Measurements from ENCODE around the gene TTC7B.
A peak's percentile ranks its signal among the peaks of the same experiment; 100 is the strongest.

The TTC7B gene

DNA sequence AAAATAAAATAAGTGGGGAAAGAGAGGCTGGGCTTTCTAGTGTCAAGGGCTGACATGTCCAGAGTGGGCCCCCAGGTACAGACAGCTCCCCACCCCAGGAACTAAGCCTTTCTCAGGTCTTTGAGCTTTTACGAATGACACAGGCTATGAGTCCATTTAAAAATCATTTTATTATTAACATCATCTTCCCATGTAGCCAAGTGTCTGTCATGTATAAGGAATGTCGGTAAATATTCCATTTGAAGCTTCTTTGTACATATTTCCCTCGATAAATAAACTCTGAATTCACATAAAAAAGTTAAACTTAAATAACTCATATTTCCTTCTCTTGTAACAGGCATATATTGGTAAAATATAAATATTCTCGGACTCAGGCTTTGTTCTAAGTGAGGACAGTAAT is 275.8 kb downstream of the TTC7B start:
- H3K27ac ChIP-seq (ENCODE audit: poor library complexity, severe bottlenecking) = no peak overlapping the region

GRCh38 chr14:90539996-90540395 is 276.2 kb downstream of the TTC7B start:
- Histone ChIP-seq H3K36me3 (ENCODE audit: low read depth) (no peaks in the 10 kb centered on the region), H3K27me3 (ENCODE audit: insufficient read depth, poor library complexity, severe bottlenecking) (no peaks in the 10 kb centered on the region), H3K4me3 (ENCODE audit: severe bottlenecking) (no peak overlapping the region), H3K27ac (ENCODE audit: poor library complexity, severe bottlenecking) (no peak overlapping the region), H3K4me1 (ENCODE audit: insufficient read depth, poor library complexity, severe bottlenecking) (no peaks in the 10 kb centered on the region), H3K9me3 (ENCODE audit: severe bottlenecking) (no peaks in the 10 kb centered on the region)
- DNase-seq (ENCODE audit: low spot score) (no peak), ATAC-seq (ENCODE audit: low read depth) (no peak)
- no peak for TF ChIP-seq CTCF (IDR thresholded peaks at IDR 0.05; ENCODE audit: poor library complexity, severe bottlenecking)

More for the DNA sequence above, 275.8 kb downstream of the TTC7B start:
- no peak overlapping the region for H3K4me3 ChIP-seq (ENCODE audit: severe bottlenecking)
- no peak for TF ChIP-seq CTCF (IDR thresholded peaks at IDR 0.05; ENCODE audit: poor library complexity, severe bottlenecking)
- ATAC-seq (ENCODE audit: low read depth) = no peak
- no peaks in the 10 kb centered on the region for H3K36me3 ChIP-seq (ENCODE audit: low read depth)
- no peaks in the 10 kb centered on the region for H3K4me1 ChIP-seq (ENCODE audit: insufficient read depth, poor library complexity, severe bottlenecking)
- H3K9me3 ChIP-seq (ENCODE audit: severe bottlenecking) = no peaks in the 10 kb centered on the region
- no peaks in the 10 kb centered on the region for H3K27me3 ChIP-seq (ENCODE audit: insufficient read depth, poor library complexity, severe bottlenecking)
- no peak for DNase-seq (ENCODE audit: low spot score)

- no peak for TF ChIP-seq CTCF (IDR thresholded peaks at IDR 0.05; ENCODE audit: poor library complexity, severe bottlenecking)
- Histone ChIP-seq H3K36me3 (ENCODE audit: low read depth) (no peaks in the 10 kb centered on the region), H3K4me1 (ENCODE audit: insufficient read depth, poor library complexity, severe bottlenecking) (no peaks in the 10 kb centered on the region), H3K9me3 (ENCODE audit: severe bottlenecking) (no peaks in the 10 kb centered on the region), H3K27ac (ENCODE audit: poor library complexity, severe bottlenecking) (no peak overlapping the region), H3K4me3 (ENCODE audit: severe bottlenecking) (no peak overlapping the region), H3K27me3 (ENCODE audit: insufficient read depth, poor library complexity, severe bottlenecking) (no peaks in the 10 kb centered on the region)
- peak; percentile 44 for DNase-seq (ENCODE audit: low spot score)
- no peak for ATAC-seq (ENCODE audit: low read depth)
Observed at GRCh38 chr14:90539496-90539775, 276.8 kb downstream of the TTC7B start.

GRCh38 chr14:90538716-90539495 is 277.3 kb downstream of the TTC7B start:
- H3K27me3 ChIP-seq (ENCODE audit: insufficient read depth, poor library complexity, severe bottlenecking) = no peaks in the 10 kb centered on the region
- no peak overlapping the region for H3K4me3 ChIP-seq (ENCODE audit: severe bottlenecking)
- no peak for TF ChIP-seq CTCF (IDR thresholded peaks at IDR 0.05; ENCODE audit: poor library complexity, severe bottlenecking)
- H3K36me3 ChIP-seq (ENCODE audit: low read depth) = no peaks in the 10 kb centered on the region
- no peak for DNase-seq (ENCODE audit: low spot score)
- ATAC-seq (ENCODE audit: low read depth) = no peak
- no peaks in the 10 kb centered on the region for H3K4me1 ChIP-seq (ENCODE audit: insufficient read depth, poor library complexity, severe bottlenecking)
- H3K27ac ChIP-seq (ENCODE audit: poor library complexity, severe bottlenecking) = no peak overlapping the region
- H3K9me3 ChIP-seq (ENCODE audit: severe bottlenecking) = no peaks in the 10 kb centered on the region

DNA sequence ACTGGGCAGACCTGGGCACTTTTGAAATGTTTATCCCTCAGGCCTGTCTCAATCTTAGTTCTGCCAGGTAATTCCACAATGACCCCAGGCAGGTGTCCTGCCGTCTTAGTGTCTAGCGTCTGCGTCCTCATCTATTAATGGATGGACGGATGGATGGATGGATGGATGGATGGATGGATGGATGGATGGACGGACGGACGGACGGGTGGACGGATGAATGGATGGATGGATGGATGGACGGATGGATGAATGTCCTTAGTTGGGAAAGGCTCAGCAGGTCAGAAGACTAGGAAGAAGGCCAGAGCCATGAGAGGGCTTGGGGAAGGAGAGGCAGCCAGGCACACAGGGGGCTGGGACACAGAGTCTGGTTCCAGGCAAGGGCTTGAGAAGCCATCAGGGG is 278.1 kb downstream of the TTC7B start:
- Histone ChIP-seq H3K4me1 (ENCODE audit: insufficient read depth, poor library complexity, severe bottlenecking) (no peaks in the 10 kb centered on the region), H3K9me3 (ENCODE audit: severe bottlenecking) (no peaks in the 10 kb centered on the region), H3K27ac (ENCODE audit: poor library complexity, severe bottlenecking) (no peak overlapping the region), H3K27me3 (ENCODE audit: insufficient read depth, poor library complexity, severe bottlenecking) (no peaks in the 10 kb centered on the region), H3K4me3 (ENCODE audit: severe bottlenecking) (no peak overlapping the region), H3K36me3 (ENCODE audit: low read depth) (no peaks in the 10 kb centered on the region)
- TF ChIP-seq CTCF (IDR thresholded peaks at IDR 0.05; ENCODE audit: poor library complexity, severe bottlenecking) = no peak
- DNase-seq (ENCODE audit: low spot score) = no peak
- no peak for ATAC-seq (ENCODE audit: low read depth)

All from RWPE2 (cell line).